Activated T-helper 2 cell treated with anti-CD3 and anti-CD28 coated beads, Interferon-gamma antibody, Interleukin-2, Interleukin-4, amounts not matched to agents 10 μg/mL and 5 μg/mL and 100 μg/mL, durations not matched to agents 14 hours and 24 hours and 36 hours (primary cell): ENCODE data around the gene SYK. TPM values are rescaled to one million over a fixed set of nuclear protein-coding genes. Genes with fewer than 3 reads are reported as not detected.

Experiments used
- DNase-seq: peaks from one replicate; pipeline ENCODE4 v3.0.0; 2021; ENCODE audit warnings: low spot score
- H3K27ac Mint-ChIP-seq: one replicate; pipeline ENCODE4 v1.8.0; 2021; ENCODE audit warnings: mixed read lengths
- H3K27me3 Mint-ChIP-seq: one replicate; pipeline ENCODE4 v1.8.0; 2021; ENCODE audit warnings: low read depth, mixed read lengths
- H3K36me3 Mint-ChIP-seq: one replicate; pipeline ENCODE4 v1.8.0; 2021; ENCODE audit warnings: low read depth, mixed read lengths
- H3K4me1 Mint-ChIP-seq: one replicate; pipeline ENCODE4 v1.8.0; 2021; ENCODE audit warnings: low read depth, mixed read lengths
- H3K4me3 Mint-ChIP-seq: one replicate; pipeline ENCODE4 v1.8.0; 2021; ENCODE audit warnings: low read depth, mild to moderate bottlenecking, moderate library complexity, mixed read lengths
- H3K9me3 Mint-ChIP-seq: one replicate; pipeline ENCODE4 v1.8.0; 2021; ENCODE audit warnings: mixed read lengths
- intact Hi-C: fragments of 100-400 bp; cut with micrococcal nuclease; formaldehyde crosslinking; loops from one replicate; pipeline ENCODE4 v1.15.1; 2023
- total RNA-seq: library from RNA; stranded (reverse); gene quantifications from 2 replicates; pipeline ENCODE4 v1.2.3, GENCODE V29; 2022

The SYK gene
- total RNA-seq, 1 donor from 2014 or later = 0.80 TPM

DNA sequence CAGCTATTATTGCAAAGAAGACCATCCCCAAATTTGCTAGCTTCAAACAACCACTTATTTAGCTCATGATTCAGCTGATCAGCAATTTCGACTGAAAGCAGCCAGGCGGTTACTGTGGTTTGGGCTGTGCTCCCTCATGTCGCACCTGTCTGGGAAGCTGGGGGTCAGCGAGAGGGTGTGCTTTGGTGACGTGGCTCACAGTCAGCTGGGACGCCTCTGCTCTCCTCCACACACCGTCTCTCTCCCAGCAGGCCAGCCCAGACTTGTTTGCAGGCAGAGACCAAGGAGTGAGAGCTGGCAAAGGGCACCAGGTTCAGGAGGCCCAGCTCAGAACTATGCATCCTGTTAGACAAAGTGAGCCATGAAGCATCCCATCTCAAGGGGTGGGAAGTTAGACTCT, 140.9 kb downstream of the SYK start:
- peak overlapping the region; percentile 33 for H3K27ac Mint-ChIP-seq
- H3K36me3 Mint-ChIP-seq = peaks cover 3% of the 10 kb centered on the region
- no peaks in the 10 kb centered on the region for H3K9me3 Mint-ChIP-seq
- peaks cover 21% of the 10 kb centered on the region for H3K4me1 Mint-ChIP-seq
- no peak for DNase-seq
- no peak overlapping the region for H3K4me3 Mint-ChIP-seq
- intact Hi-C loops = no loop called here
- H3K27me3 Mint-ChIP-seq = peaks cover 5% of the 10 kb centered on the region

DNA sequence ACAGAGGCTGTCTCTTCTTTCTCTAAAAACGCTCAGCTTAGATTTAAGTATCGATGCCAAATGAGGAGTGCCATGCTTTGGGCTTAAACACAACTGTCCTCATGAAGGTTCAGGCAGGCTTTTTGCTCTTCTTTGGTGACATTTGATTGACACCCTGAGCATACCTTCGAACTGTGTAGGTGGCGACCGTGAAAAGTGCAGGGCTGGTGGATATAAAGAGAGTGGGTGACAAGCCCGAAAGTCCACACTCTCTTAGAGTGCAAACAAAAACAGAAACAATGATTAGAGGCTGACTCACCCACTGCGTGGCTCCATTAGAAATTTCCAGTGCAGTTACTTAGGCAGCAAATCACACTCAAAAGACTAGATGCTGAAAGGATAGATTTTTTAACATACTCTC, 141.7 kb downstream of the SYK start:
- intact Hi-C loops = no loop called here
- no peak for DNase-seq
- H3K27me3 Mint-ChIP-seq = peaks cover 7% of the 10 kb centered on the region
- peaks cover 21% of the 10 kb centered on the region for H3K4me1 Mint-ChIP-seq
- H3K4me3 Mint-ChIP-seq = no peak overlapping the region
- H3K27ac Mint-ChIP-seq = peak overlapping the region; percentile 17
- peaks cover 3% of the 10 kb centered on the region for H3K36me3 Mint-ChIP-seq
- H3K9me3 Mint-ChIP-seq = no peaks in the 10 kb centered on the region

DNA sequence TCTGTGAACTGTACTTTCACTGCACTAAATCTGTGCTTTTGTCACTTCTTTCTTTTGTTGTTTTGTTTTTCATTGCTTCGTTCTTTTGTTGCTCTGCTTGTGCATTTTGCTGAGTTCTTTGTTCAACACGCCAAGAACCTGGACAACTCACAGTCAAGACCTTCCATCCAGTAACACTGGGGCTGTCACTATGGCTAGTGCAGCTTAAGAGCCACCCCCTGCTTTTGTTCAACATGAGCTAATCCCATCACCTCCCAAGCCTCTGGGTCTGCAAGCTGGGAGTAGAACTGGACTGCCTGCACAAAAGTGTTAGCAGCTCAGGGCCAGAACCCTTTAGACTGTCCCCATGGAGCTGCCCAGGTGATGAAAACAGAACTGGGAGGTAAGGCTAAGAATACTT, 143.7 kb downstream of the SYK start:
- Mint-ChIP-seq H3K4me3 (no peak overlapping the region), H3K9me3 (no peaks in the 10 kb centered on the region), H3K27me3 (peaks cover 11% of the 10 kb centered on the region)

DNA sequence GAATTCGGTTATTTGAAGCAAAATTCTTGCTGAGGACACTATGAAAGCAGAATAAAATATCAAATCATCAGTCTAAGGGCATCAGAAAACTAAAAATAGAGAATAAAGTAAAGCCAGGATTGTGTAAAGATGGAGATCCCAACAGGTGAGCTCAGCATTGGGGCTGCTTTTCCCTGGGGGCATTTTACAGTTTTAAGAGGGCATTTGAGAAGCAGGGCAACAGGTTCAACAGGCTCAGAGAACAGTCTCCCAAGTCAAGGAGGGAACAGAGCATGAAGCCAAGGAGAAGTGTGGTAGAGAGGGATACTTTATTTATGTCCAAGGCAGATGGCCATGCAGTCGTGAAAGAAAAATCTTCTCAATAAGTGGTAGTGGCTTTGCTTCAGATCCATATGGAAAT, 145.4 kb downstream of the SYK start:
- H3K9me3 Mint-ChIP-seq = no peaks in the 10 kb centered on the region
- H3K36me3 Mint-ChIP-seq = peaks cover 3% of the 10 kb centered on the region
- DNase-seq = no peak
- H3K4me1 Mint-ChIP-seq = peaks cover 19% of the 10 kb centered on the region
- peaks cover 12% of the 10 kb centered on the region for H3K27me3 Mint-ChIP-seq
- intact Hi-C loops = no loop called here
- H3K27ac Mint-ChIP-seq = no peak overlapping the region
- H3K4me3 Mint-ChIP-seq = no peak overlapping the region

More for the DNA sequence above, 143.7 kb downstream of the SYK start:
- DNase-seq = no peak
- intact Hi-C loops = no loop called here
- Mint-ChIP-seq H3K36me3 (peaks cover 3% of the 10 kb centered on the region), H3K27ac (no peak overlapping the region), H3K4me1 (peaks cover 21% of the 10 kb centered on the region)

Other genes starting within 250 kb of the SYK start
- 0.05 TPM in 1 of 2 replicates, not detected in the other for gene DIRAS2, start 159.0 kb upstream of the SYK start, total RNA-seq